HepG2 (cell line): ENCODE measurements around the gene NRL. TPM values are rescaled to one million over a fixed set of nuclear protein-coding genes. Genes with fewer than 3 reads are reported as not detected.
A peak's percentile ranks its signal among the peaks of the same experiment; 100 is the strongest.

Experiments used
- CBFB ChIP-seq: sonication (generic); formaldehyde crosslinking; IDR thresholded peaks from 2 replicates; pipeline ENCODE4 v1.4.0; 2020; ENCODE audit warnings: missing genetic modification reagents
- CCDC6 ChIP-seq: sonication (generic); formaldehyde crosslinking; IDR thresholded peaks from 2 replicates; pipeline ENCODE4 v1.8.1; 2022; ENCODE audit warnings: mild to moderate bottlenecking, missing genetic modification reagents, moderate library complexity
- EZH2 ChIP-seq: conservative IDR thresholded peaks from 2 replicates; pipeline ENCODE4 v1.6.1; 2012; ENCODE audit warnings: mild to moderate bottlenecking, low read depth, low read length, moderate library complexity
- FOXO1 ChIP-seq: sonication (generic); formaldehyde crosslinking; IDR thresholded peaks from 2 replicates; pipeline ENCODE4 v1.4.0; 2020; ENCODE audit warnings: missing genetic modification reagents
- GLI4 ChIP-seq: sonication (generic); formaldehyde crosslinking; IDR thresholded peaks from 2 replicates; pipeline ENCODE4 v1.5.1; 2020; ENCODE audit warnings: missing genetic modification reagents, mild to moderate bottlenecking, moderate library complexity, borderline replicate concordance
- HINFP ChIP-seq: sonication (generic); formaldehyde crosslinking; IDR thresholded peaks from 2 replicates; pipeline ENCODE4 v1.4.0; 2020; ENCODE audit warnings: low read depth, mild to moderate bottlenecking, missing genetic modification reagents
- KLF9 ChIP-seq: IDR thresholded peaks from 2 replicates; pipeline ENCODE4 v1.6.1; 2016; ENCODE audit warnings: low read depth
- NFIC ChIP-seq: IDR thresholded peaks from 2 replicates; pipeline ENCODE4 v1.6.1; 2012; ENCODE audit warnings: mild to moderate bottlenecking, low read length, inconsistent platforms
- RXRA ChIP-seq: sonication (generic); formaldehyde crosslinking; IDR thresholded peaks from 2 replicates; pipeline ENCODE4 v1.5.1; 2020; ENCODE audit warnings: missing genetic modification reagents
- SALL2 ChIP-seq: sonication (generic); formaldehyde crosslinking; IDR thresholded peaks from 2 replicates; pipeline ENCODE4 v1.8.1; 2023; ENCODE audit warnings: mild to moderate bottlenecking, missing genetic modification reagents, inconsistent platforms
- TCF7 ChIP-seq: sonication (generic); IDR thresholded peaks from 2 replicates; pipeline ENCODE4 v1.6.1; 2016; ENCODE audit warnings: antibody characterized with exemption, low read depth
- ZFY ChIP-seq: sonication (generic); formaldehyde crosslinking; IDR thresholded peaks from 2 replicates; pipeline ENCODE4 v1.4.0; 2020; ENCODE audit warnings: missing genetic modification reagents
- ZNF30 ChIP-seq: sonication (generic); formaldehyde crosslinking; IDR thresholded peaks from 2 replicates; pipeline ENCODE4 v1.5.0; 2020; ENCODE audit warnings: mild to moderate bottlenecking, missing genetic modification reagents
- ZNF704 ChIP-seq: sonication (generic); formaldehyde crosslinking; IDR thresholded peaks from 2 replicates; pipeline ENCODE4 v1.8.1; 2023; ENCODE audit warnings: mild to moderate bottlenecking, inconsistent platforms, moderate library complexity, missing genetic modification reagents, borderline replicate concordance
- ZNF781 ChIP-seq: sonication (generic); formaldehyde crosslinking; IDR thresholded peaks from 2 replicates; pipeline ENCODE4 v1.5.1; 2020; ENCODE audit warnings: borderline replicate concordance, mild to moderate bottlenecking, missing genetic modification reagents; ENCODE audit errors: not compliant biosample characterization
- polyA plus RNA-seq, 8 experiments: library from polyadenylated mRNA; depleted of rRNA in 3 of 8; stranded (reverse) in 7 of 8; unstranded in 1 of 8; fragments of >200 nt; fragmentation: Illumina TruSeq in 4 of 8; extraction: Trizol in 4 of 8; gene quantifications; 2 replicates each; pipeline versions ENCODE4 v1.2.1 to v1.2.3, GENCODE V29; 2011 to 2016; ENCODE audit warnings: low read depth in 4 of 8, missing spikeins in 1 of 8, mixed read lengths in 1 of 8; ENCODE audit not compliant: insufficient read depth in 1 of 8
- total RNA-seq, 5 experiments: library from RNA; depleted of rRNA; stranded (reverse); fragments of >200 nt; fragmentation: Illumina TruSeq; extraction: Trizol; gene quantifications; 2 replicates each; pipeline ENCODE4 v1.2.3, GENCODE V29; 2016; ENCODE audit warnings: low read depth in 1 of 5
- TF ChIP-seq, protein P1 (sequence below): sonication (generic); formaldehyde crosslinking; IDR thresholded peaks from 2 replicates; pipeline ENCODE4 v1.8.0; 2023; ENCODE audit warnings: mild to moderate bottlenecking, missing genetic modification reagents
- TF ChIP-seq, protein P2 (sequence below): sonication (generic); formaldehyde crosslinking; IDR thresholded peaks from 2 replicates; pipeline ENCODE4 v1.4.0; 2020; ENCODE audit warnings: missing genetic modification reagents, borderline replicate concordance
- TF ChIP-seq, protein P3 (sequence below): sonication (generic); formaldehyde crosslinking; IDR thresholded peaks from 2 replicates; pipeline ENCODE4 v1.4.0; 2020; ENCODE audit warnings: low read depth, mild to moderate bottlenecking, missing genetic modification reagents
- TF ChIP-seq, protein P4 (sequence below): sonication (generic); formaldehyde crosslinking; IDR thresholded peaks from 2 replicates; pipeline ENCODE4 v1.4.0; 2020; ENCODE audit warnings: missing genetic modification reagents
- TF ChIP-seq, protein P5 (sequence below): sonication (generic); formaldehyde crosslinking; IDR thresholded peaks from 2 replicates; pipeline ENCODE4 v1.5.1; 2020; ENCODE audit warnings: missing genetic modification reagents, mild to moderate bottlenecking, borderline replicate concordance

The NRL gene
- total and polyA plus RNA-seq, 2 of the 13 experiments (the other 11 are each of a cell fraction or from before 2014, with no cell fraction given), result 2.5 to 4.7 TPM

DNA sequence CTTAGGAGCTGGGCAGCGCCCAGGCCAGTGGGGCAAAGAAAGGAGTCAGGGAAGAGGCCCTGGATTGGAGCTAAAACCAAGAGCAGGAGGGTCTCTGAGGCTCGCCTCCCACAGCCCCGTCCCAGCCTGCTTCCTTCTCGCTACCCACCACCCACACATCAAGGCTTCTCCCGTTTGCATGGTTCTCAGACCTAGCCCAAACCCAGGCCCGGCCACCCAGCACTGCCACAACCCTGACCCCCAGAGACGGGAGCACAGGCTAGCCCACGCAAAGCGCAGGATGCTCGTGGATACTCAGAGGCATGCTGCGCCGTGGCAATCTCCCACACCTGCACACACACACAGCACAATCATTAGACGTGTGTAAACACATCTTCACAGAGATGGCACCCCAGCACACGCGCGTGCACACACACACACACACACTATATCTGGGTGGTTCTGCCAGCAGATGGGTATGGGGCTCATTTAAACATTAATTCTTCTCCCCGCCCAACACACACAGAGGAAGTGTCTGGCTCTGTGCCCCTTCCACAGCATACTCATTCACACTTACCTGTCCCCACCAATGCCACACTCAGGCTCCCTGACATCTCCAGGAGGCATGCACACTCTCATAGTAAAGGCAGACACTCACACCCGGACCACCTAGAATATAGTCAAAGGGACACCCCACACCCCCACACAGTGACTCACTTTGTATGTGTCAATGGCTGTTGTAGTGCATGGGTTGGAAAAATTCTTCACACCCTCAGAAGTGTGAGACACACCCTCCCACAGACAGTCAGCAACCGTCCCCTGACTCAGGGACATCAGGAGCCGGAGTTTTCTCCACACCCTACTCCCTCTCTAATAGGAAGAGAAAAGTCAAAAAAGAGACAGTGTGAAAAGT is 61.8 kb downstream of the NRL start (continued):
- TF ChIP-seq GLI4 (CRISPR knock-in tag) (no peak), ZFY (CRISPR knock-in tag) (no peak), ZNF30 (CRISPR knock-in tag) (peak; percentile 10; the same call in 1 of the 2 replicates), HINFP (CRISPR knock-in tag) (no peak), KLF9 (CRISPR knock-in tag) (no peak), CCDC6 (CRISPR knock-in tag) (no peak), CBFB (no peak), SALL2 (CRISPR knock-in tag) (peak; percentile 28; the same call in 1 of the 2 replicates), ZNF781 (CRISPR knock-in tag) (peak; percentile 49), TCF7 (no peak), NFIC (no peak), ZNF704 (no peak), FOXO1 (CRISPR knock-in tag) (no peak), EZH2 (no peak), RXRA (CRISPR knock-in tag) (no peak; the same call in 1 of the 2 replicates)
- TF ChIP-seq, protein P1, sequence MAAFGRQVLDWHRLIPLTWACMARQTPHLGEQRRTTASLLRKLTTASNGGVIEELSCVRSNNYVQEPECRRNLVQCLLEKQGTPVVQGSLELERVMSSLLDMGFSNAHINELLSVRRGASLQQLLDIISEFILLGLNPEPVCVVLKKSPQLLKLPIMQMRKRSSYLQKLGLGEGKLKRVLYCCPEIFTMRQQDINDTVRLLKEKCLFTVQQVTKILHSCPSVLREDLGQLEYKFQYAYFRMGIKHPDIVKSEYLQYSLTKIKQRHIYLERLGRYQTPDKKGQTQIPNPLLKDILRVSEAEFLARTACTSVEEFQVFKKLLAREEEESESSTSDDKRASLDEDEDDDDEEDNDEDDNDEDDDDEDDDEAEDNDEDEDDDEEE (CRISPR knock-in tag), result no peak
- TF ChIP-seq, protein P2, sequence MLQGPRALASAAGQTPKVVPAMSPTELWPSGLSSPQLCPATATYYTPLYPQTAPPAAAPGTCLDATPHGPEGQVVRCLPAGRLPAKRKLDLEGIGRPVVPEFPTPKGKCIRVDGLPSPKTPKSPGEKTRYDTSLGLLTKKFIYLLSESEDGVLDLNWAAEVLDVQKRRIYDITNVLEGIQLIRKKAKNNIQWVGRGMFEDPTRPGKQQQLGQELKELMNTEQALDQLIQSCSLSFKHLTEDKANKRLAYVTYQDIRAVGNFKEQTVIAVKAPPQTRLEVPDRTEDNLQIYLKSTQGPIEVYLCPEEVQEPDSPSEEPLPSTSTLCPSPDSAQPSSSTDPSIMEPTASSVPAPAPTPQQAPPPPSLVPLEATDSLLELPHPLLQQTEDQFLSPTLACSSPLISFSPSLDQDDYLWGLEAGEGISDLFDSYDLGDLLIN (CRISPR knock-in tag), result 0 out of 2 replicates have a peak, but pooled peaks have one; percentile 12
- TF ChIP-seq, protein P3, sequence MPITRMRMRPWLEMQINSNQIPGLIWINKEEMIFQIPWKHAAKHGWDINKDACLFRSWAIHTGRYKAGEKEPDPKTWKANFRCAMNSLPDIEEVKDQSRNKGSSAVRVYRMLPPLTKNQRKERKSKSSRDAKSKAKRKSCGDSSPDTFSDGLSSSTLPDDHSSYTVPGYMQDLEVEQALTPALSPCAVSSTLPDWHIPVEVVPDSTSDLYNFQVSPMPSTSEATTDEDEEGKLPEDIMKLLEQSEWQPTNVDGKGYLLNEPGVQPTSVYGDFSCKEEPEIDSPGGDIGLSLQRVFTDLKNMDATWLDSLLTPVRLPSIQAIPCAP, result no peak
- TF ChIP-seq, protein P4, sequence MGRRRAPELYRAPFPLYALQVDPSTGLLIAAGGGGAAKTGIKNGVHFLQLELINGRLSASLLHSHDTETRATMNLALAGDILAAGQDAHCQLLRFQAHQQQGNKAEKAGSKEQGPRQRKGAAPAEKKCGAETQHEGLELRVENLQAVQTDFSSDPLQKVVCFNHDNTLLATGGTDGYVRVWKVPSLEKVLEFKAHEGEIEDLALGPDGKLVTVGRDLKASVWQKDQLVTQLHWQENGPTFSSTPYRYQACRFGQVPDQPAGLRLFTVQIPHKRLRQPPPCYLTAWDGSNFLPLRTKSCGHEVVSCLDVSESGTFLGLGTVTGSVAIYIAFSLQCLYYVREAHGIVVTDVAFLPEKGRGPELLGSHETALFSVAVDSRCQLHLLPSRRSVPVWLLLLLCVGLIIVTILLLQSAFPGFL, result no peak
- TF ChIP-seq, protein P5, sequence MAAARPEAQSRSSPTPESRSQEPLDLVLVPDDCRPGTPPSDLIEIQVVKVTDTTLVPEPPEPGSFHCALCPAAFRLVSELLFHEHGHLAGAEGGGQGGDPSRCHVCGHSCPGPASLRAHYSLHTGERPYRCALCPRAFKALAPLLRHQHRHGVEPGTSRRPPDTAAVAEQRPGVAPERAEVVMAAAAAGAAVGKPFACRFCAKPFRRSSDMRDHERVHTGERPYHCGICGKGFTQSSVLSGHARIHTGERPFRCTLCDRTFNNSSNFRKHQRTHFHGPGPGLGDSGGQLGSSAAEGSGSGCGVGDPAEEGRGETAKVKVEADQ, result no peak
